NCI-H748 (cell line): ENCODE data around the gene CHGA.

Experiments
- DNase-seq: peaks from one replicate; lab custom pipeline; 2025; ENCODE audit not compliant: unreplicated experiment; lab: John Stamatoyannopoulos, UW

Gene CHGA

GRCh38 chr14:92959761-92960680 lies 37.1 kb downstream of the CHGA start:
- peak; percentile 39 for DNase-seq

GRCh38 chr14:92960706-92961566 lies 38.0 kb downstream of the CHGA start:
- no peak for DNase-seq

- DNase-seq, result no peak
These were observed 38.6 kb downstream of the CHGA start for GRCh38 chr14:92961567-92961855.

DNA sequence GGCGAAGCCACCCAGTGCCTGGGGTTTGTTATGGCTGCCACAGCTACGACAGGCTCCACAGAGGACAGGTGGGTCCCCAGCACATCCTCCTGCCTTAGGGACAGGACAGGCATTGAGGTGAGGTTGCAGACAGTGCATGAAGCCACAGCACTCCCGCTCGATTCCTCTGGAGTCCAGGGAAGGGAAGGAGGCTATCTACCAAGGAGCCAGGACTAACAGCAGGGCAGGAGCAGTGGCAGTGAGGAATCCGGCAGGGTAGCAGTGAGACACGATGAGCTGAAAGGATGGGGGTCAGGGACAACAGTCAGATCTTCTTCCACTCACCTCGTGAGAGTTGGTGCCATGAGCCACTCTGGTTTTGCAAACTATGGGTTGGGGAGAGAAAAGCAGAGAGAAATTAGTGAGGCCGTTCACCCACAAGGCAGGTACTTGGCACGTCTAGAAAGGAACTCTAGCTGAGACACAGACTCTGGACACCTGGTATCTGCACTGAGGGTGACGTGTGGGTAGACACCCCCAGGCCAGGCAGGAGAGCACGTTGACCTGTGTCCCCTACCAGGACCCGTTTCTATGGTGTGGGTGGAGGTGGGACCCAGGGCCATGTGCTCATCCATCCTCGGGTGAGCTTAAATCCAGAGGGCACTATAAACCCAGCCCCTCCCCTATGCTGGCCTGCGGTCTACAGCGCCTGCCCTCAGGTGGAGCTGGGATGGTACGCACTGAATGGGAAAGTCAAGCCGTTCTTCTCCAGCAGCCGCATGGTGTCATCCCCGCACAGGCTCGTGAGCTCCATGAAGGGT lies 39.3 kb downstream of the CHGA start:
- DNase-seq, result no peak

- DNase-seq, result no peak
These were observed 39.8 kb downstream of the CHGA start for GRCh38 chr14:92962831-92963095.

- peak; percentile 18 for DNase-seq
These were observed 40.6 kb downstream of the CHGA start for GRCh38 chr14:92963301-92964123.

- DNase-seq, result no peak
These were observed 41.5 kb downstream of the CHGA start for GRCh38 chr14:92964124-92965109.

GRCh38 chr14:92965281-92965680 lies 42.3 kb downstream of the CHGA start:
- DNase-seq, result no peak

- DNase-seq, result no peak
These were observed 44.5 kb downstream of the CHGA start for GRCh38 chr14:92967346-92967926.

- no peak for DNase-seq
These were observed 45.5 kb downstream of the CHGA start for GRCh38 chr14:92968291-92969020.

DNA sequence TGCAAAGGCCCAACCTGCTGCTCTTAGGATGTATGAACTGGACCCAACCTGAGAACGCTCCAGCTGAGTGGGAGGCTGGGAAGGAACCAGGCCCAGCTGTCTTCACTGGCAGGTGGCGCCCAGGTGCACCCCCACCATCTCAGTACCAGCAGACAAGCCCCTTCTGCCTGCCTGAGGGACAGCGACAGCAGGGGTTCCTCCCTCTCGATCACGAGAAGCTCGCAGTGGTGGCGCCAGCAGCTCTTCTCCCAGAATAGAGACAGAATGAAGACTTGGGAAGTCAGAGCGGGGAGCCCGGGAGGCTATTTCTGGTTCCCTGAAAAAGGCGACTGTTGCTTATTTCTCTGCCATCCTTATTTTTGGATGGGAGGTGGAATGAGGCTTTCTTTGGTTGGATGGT lies 46.5 kb downstream of the CHGA start:
- DNase-seq, result no peak

- DNase-seq, result no peak
These were observed 46.9 kb downstream of the CHGA start for GRCh38 chr14:92969871-92970270.

- no peak for DNase-seq
These were observed 47.3 kb downstream of the CHGA start for GRCh38 chr14:92970271-92970670.

- no peak for DNase-seq
These were observed 48.7 kb downstream of the CHGA start for GRCh38 chr14:92971601-92972180.

- DNase-seq, result peak; percentile 35
These were observed 50.4 kb downstream of the CHGA start for GRCh38 chr14:92973261-92973797.

DNA sequence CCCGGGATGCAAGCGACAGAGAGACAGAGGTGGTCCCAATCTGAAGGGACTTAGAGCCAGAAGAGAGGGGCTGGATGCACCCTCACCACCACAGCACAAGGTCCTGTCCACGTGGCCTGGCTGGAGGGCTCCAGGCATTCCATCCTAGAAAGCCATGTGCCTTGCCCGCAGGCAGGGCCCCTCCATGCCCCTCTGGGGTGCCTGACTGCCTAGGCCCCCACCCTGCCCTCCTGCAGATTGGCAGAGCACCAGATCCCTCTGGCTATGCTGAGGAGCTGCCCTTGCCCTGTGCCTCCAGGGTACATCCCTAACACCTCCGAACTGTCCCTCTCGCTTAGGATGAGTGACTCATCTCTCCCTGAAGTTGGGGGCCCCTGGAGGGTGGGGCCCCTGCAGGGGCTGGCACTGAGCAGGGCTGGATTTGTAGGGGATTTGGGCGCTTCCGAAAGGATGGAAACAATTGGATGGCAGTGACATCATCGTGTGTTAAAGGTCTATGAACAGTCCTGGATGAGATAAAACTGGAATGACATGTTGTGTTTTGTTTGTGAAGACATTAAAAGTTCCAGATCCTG lies 50.9 kb downstream of the CHGA start:
- DNase-seq, result no peak

DNA sequence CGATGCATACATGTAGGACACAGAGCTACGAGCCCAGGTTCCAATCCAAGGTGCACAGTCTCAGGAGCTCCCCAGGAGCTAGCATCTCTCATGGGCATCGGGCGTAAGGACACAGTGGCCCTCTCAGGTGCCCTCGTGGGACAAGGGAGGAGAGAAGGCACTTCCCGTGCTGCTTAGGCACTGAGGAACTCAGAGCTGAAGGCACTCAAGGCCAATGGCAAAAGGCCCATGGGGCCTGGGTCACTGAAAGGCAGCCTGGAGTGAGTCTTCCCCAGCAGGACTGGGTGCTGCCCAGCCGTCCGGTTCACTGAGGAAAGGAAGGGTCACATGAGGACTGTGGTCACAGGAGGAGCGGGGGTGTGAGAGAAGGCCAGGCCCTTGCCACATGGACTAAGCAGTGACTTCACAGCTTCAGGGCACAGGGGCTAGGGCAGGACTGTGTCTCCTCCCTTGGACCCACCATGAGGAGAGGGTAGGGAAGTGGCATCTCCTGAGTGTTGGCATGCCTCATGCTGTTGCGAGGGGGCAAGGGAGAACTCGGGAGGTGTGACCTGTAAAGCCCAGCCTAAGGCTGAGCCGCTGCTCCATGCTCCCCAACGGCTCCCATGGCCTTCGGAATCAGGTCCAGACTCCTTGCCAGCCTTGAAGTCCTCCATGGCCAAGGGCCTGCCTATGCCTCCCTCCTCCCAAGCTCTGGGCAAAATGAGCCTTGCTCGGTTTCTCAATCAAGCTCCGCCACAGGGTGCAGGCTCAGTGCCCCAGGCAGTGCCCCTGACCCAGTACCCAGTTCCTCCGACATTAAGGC lies 51.8 kb downstream of the CHGA start:
- no peak for DNase-seq
